Activated naive CD4-positive, alpha-beta T cell treated with anti-CD3 and anti-CD28 coated beads, Interleukin-2, amount 50 U/mL, for 72 hours (primary cell): ENCODE data around the gene ACTR1A. TPM values are rescaled to one million over a fixed set of nuclear protein-coding genes. Genes with fewer than 3 reads are reported as not detected.
A peak's percentile ranks its signal among the peaks of the same experiment; 100 is the strongest.
"Not testable (repeated sequence)": the region's sequence is repeated elsewhere in the genome, so short reads cannot be mapped to it uniquely, and the experiment has no call there.

ENCODE experiments used
- ATAC-seq, 2 donors: fragments of 150-1000 bp; cut with Tn5 transposase; 2 replicates each; pipeline ENCODE4 v1.10.0; 2021; ENCODE audit warnings: mild to moderate bottlenecking in 2 of 2, moderate library complexity in 2 of 2
- DNase-seq, 2 donors: peaks; one replicate each; pipeline ENCODE4 v3.0.0; 2021 to 2022; ENCODE audit warnings: low spot score in 2 of 2
- H3K27ac Mint-ChIP-seq, 2 donors: one replicate each; pipeline ENCODE4 v1.8.0; 2022; ENCODE audit warnings: mild to moderate bottlenecking in 2 of 2, mixed read lengths in 2 of 2
- H3K36me3 Mint-ChIP-seq, 2 donors: one replicate each; pipeline ENCODE4 v1.8.0; 2022; ENCODE audit warnings: mixed read lengths in 2 of 2
- H3K9me3 Mint-ChIP-seq, 2 donors: one replicate each; pipeline ENCODE4 v1.8.0; 2022; ENCODE audit warnings: mixed read lengths in 2 of 2
- total RNA-seq, 2 donors: library from RNA; stranded (reverse); gene quantifications; one replicate each; pipeline ENCODE4 v1.2.3, GENCODE V29; 2022

ACTR1A gene
- total RNA-seq, 2 donors from 2014 or later = 48.9 to 97.4 TPM

DNA sequence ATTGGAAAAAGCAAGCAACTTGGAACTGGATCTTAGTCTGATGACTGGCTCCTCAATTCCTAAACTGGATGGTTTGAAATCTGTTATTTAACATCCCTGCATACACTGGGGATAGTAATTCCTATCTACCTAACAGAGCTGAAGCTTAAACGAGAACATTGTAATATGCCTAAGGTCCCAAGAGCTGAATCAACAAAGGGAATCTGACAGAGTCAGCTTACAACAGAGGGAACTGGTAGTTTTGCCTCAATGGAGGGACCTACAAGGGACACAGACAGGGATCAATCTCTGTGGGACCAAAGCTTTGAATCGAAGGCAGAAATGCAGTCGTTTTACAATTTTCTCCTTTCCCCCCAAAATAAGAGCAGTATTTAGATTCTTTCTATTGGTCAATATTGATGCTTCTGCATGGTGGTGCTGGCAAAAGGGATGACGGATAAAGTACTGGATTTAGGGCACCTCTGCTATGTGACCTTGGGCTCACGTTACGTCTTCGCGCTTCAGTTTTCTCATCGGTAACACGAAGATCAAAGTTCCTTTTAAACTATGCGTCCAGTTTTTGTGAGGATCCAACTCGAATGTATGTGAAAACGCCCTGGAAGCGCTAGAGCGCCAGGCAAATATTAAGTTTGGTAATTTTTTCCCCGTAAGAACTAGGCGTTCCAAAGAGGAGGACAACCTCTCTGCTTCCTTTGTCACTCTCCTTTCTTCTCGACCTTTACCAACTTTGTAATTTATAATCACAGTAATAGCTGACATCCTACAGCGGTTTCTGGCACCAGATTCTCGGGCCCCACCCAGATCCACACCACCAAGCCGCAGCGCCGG is 1.1 kb downstream of the ACTR1A start:
- DNase-seq (no peak), ATAC-seq (no peak)
- H3K36me3 Mint-ChIP-seq = no peaks in the 10 kb centered on the region
- H3K9me3 Mint-ChIP-seq = no peaks in the 10 kb centered on the region
- no peak overlapping the region for H3K27ac Mint-ChIP-seq

DNA sequence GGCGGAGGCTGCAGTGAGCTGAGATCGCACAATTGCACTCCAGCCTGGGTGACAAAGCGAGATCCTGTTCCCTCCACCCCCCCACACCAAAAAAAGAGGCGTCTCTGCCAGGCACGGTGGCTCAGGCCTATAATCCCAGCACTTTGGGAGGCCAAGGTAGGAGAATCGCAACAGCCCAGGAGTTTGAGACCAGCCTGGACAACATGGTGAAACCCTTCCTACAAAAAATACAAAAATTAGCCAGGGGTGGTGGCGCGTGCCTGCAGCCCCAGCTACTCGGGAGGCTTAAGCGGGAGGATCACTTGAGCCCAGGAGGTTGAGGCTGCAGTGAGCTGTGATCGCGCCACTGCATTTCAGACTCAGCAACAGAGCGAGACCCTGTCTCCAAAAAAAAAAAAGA is 1.8 kb downstream of the ACTR1A start:
- not testable (repeated sequence) for ATAC-seq, H3K27ac Mint-ChIP-seq, H3K9me3 Mint-ChIP-seq, H3K36me3 Mint-ChIP-seq, DNase-seq

DNA sequence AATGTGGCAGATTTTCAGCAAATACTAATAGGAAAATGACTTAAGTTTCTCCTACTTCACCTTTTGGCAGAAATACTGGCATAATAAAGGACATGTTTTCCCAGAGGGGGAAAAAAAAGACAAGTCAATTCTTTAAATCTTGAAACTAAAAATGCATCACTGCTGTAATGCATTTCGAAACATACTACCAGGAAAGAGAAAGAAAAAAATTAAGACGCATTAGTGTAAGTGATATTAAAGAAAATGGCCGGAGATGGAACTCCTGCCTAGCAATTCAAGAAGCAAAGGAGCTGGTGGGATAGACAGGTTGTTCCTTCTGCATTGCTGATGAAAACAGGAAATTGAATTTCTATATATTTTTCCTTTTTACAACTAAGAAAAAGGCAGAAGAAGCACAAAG is 3.2 kb downstream of the ACTR1A start:
- Mint-ChIP-seq H3K36me3 (no peaks in the 10 kb centered on the region), H3K9me3 (no peaks in the 10 kb centered on the region), H3K27ac (no peak overlapping the region)
- DNase-seq = no peak
- ATAC-seq = no peak

DNA sequence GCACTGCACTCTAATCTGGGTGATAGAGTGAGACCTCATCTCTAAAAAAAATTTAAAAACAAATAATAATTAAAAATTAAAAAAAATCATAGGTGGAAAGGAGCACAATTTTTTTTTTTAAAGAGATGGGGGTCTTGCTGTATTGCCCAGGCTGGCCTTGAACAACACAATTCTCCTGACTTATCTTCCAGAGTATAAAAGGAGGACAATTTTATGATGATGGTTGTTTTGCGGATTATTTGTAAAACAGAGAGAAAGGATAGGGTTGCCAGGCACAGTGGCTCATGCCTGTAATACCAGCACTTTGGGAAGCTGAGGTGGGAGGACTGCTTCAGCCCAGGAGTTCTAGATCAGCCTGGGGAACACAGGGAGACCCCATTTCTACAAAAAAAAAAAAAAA is 5.0 kb downstream of the ACTR1A start:
- Mint-ChIP-seq H3K36me3 (no peaks in the 10 kb centered on the region), H3K27ac (no peak overlapping the region), H3K9me3 (no peaks in the 10 kb centered on the region)
- ATAC-seq = no peak
- peak in 1 of 2 donors; percentile 9 for DNase-seq

DNA sequence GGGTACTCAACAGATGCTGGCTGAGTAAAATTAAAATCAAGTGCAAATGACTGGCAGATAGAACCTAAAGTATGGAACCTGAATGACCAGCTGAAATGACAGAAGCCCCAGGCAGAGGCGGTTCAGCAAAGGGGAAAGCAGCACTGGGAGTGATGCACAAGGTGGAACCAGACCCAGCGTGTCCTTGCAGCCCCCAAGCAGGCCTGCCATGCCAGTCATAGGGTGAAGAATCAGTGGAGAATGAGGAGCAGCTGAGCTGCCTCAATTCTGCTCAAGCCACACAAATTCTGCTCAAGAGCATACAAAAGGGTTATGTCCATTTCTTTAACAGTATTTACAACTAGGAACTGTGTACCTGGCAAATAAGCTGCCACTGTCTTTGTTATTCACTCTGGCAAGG is 8.7 kb downstream of the ACTR1A start:
- DNase-seq (no peak), ATAC-seq (no peak)
- no peak overlapping the region for H3K27ac Mint-ChIP-seq
- no peaks in the 10 kb centered on the region for H3K9me3 Mint-ChIP-seq
- H3K36me3 Mint-ChIP-seq = no peaks in the 10 kb centered on the region

DNA sequence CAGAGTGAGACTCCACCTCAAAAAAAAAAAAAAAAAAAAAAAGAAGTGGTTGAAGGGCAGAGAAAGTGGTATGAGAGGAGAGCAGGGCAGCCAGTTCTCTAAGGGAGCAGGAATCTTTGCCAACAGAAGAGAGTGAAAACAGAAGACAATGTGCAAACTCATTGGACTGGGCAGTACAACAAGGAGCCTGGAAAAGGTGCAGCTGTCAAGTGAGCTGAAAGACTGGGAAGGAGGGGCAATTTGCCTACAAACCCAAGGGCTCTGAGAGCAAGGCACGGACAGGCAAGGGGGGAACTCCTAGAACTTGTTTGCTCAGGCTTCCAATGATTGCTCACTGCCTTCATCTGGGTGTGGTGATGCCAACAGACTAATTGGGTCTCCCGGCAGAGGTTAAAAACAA is 9.5 kb downstream of the ACTR1A start:
- no peaks in the 10 kb centered on the region for H3K36me3 Mint-ChIP-seq
- no peaks in the 10 kb centered on the region for H3K9me3 Mint-ChIP-seq
- peak overlapping the region in 1 of 2 donors; percentile 58 for H3K27ac Mint-ChIP-seq
- no peak for ATAC-seq
- DNase-seq = no peak

DNA sequence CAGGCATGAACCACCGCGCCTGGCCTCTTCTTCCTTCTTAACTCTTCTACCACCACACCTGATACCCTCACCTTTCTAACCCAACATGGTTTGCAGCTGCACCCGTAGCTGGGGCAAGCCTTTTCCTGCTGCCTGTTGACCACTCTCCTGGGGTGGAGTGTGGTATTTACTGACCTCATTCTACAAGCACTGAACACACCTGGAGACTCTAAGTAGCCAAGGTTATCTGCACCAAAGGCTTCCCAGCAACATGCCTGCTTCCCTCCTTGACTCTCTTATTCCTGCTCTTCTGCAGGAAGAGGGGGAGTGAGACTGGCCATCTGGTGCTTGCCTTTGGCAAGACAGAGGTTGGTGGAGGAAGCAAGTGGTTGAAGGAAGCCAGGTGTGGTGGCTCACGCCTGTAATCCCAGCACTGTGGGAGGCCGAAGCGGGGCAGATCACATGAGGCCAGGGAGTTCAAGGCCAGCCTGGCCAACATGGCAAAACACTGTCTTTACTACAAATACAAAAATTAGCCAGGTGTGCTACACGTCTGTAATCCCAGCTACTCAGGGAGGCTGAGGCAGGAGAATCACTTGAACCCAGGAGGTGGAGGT is 10.1 kb downstream of the ACTR1A start:
- Mint-ChIP-seq H3K27ac (peak overlapping the region; percentile 15 to 58), H3K36me3 (no peaks in the 10 kb centered on the region), H3K9me3 (no peaks in the 10 kb centered on the region)
- DNase-seq = no peak
- no peak for ATAC-seq

DNA sequence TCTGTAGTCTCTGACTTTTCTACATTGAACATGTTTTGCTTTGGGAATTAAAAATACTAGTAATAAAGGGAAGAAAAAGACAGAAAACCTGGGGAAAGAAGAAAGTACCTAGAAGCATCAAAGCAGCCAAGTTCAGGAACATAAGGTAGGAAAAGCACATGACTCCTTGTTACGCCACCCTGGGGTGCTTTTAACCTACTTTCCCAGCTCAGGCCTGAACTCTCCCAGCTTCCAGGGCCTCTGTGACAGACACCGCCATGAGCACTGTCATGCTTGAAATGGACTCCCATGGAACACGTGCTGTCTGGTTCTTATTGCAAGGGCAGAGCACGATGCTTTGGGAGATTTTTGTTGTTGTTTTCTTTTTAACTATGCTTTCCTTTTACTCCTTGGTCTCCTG is 11.4 kb downstream of the ACTR1A start:
- no peak for DNase-seq
- Mint-ChIP-seq H3K27ac (peak overlapping the region in 1 of 2 donors; percentile 82), H3K36me3 (no peaks in the 10 kb centered on the region), H3K9me3 (no peaks in the 10 kb centered on the region)
- no peak for ATAC-seq

DNA sequence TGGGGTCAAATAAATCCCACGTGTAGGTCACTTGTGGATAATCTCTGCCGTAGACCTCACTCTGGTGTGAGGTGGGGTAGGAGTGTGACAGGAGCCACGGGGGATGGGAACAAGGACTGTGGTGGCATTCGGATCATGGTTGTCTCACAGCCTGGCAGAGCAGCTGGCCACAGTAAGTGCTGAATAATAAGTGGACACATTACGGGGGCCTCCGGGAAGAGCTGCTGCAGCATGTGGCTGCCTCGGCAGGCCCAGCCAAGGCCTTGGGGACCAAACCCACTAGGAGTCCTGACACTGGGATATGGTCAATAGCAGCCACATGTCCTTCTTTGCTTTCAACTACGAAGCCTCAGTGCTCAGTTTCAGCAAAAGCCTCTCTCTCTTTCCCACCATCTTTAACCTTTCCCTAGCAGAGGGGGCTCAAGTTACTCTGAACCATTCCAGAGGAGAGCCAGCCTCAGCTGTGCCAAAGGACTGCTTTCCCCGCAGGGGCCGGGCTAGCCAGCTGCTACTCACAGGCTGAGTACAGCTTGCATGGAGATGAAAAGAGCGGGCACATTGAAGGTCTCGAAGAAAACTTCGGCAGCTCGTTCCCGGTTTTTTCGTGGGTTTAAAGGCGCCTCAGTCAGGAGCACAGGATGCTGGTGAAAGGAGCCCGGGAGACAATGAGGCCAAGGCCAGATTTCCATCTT is 17.3 kb downstream of the ACTR1A start:
- Mint-ChIP-seq H3K27ac (peak overlapping the region; percentile 20 to 77), H3K36me3 (no peaks in the 10 kb centered on the region), H3K9me3 (no peaks in the 10 kb centered on the region)
- no peak for DNase-seq
- ATAC-seq = no peak

DNA sequence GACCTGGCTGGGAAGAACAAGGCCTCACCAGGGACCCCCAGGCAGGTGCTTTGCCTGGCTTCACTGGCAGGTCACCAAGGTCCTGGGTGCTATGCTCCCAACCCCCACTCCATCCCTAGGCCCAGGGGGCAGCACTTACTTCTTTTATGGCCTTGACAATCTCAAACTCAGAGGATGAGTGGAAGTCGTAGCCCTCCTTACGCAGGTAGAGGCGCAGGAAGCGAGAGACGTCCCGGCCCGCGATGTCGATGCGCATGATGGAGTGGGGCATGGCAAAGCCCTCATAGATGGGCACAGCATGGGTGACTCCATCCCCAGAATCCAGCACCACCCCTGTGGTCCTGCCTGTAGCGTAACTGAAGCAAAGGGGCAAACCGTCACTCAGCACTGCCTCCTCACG is 18.5 kb downstream of the ACTR1A start:
- ATAC-seq = no peak
- no peaks in the 10 kb centered on the region for H3K36me3 Mint-ChIP-seq

DNA sequence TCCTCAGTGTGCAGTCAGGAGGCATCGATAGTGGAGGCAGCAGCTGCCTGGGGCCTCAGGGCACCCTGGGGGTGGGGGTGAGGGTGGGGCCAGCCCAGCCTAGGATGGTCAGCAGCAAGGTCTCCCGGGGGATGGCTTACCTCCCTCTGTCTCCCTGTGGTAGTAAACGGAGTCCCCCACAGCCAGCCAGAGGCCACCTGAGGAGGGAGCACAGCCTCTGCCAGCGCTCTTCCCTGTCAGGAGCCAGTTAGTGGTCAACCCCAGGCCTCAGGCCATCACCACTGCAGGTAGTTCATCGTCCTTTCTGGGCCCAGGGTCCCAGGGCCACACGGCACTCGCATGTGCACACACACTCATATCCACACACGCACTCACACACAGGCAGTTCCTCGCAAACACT is 22.1 kb downstream of the ACTR1A start:
- no peak for DNase-seq
- Mint-ChIP-seq H3K9me3 (no peaks in the 10 kb centered on the region), H3K27ac (peak overlapping the region in 1 of 2 donors; percentile 61), H3K36me3 (peaks cover 0 to under 1% of the 10 kb centered on the region in 2 donors)
- ATAC-seq = no peak

More for the DNA sequence above, 18.5 kb downstream of the ACTR1A start:
- no peak for DNase-seq
- H3K27ac Mint-ChIP-seq = peak overlapping the region in 1 of 2 donors; percentile 60
- no peaks in the 10 kb centered on the region for H3K9me3 Mint-ChIP-seq

DNA sequence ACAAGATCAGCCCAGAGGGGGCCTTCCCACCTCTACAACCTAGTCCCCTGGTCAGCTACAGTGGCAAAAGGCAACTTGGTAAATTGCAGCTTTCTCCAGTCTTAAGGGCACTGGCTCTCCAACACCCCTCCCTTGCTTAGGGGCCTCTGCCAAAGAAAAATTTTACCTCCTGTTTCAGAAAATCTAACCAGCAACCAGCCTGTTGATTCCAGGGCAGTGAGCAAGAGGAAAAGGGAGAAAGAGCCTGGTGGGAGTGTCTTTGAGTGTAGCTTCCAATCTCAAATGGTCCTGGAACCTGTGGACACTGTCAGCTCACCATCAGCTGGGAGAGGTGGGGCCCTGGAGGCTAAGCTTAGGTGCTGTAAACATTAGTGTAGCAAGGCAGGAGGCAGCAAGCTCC is 22.9 kb downstream of the ACTR1A start:
- Mint-ChIP-seq H3K36me3 (peaks cover 0 to 6% of the 10 kb centered on the region in 2 donors), H3K27ac (peak overlapping the region; percentile 18 to 74), H3K9me3 (no peaks in the 10 kb centered on the region)
- ATAC-seq = no peak
- no peak for DNase-seq

DNA sequence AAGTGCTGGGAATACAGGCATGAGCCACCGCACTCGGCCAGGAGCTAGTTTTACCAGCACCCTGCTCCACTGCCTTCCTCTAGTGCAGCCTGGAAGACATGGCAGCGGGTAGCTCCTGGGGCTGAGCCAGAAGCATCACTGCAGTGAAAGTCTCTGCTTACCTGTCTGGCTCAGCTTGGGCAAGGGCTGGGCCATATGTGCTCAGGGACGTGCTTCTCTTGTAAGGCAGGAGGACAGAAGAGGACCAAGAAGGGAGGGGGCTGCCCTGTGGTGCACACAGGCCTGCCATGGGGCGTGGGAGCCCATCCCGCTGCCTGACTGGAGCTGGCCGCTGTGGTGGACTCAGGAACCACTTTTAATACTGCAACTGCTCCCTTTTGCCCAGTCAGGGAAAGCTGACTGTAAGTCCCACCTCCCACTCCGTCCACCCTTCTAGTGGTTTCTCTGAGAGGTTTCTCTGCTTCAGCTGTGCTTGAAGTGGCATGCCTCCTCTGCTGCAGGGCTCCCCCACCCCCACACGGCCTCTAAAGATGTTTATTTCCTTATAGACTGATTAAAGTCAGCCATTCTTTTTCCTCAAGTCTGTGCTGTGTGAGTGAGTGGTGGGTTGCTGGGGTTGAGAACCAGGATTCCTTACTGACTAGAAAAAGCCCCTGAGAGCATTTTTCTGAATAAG is 25.9 kb downstream of the ACTR1A start:
- Mint-ChIP-seq H3K27ac (peak overlapping the region; percentile 71 to 75), H3K36me3 (peaks cover 0 to 6% of the 10 kb centered on the region in 2 donors), H3K9me3 (no peaks in the 10 kb centered on the region)
- DNase-seq (no peak), ATAC-seq (peak in 1 of 2 donors; percentile 24)

DNA sequence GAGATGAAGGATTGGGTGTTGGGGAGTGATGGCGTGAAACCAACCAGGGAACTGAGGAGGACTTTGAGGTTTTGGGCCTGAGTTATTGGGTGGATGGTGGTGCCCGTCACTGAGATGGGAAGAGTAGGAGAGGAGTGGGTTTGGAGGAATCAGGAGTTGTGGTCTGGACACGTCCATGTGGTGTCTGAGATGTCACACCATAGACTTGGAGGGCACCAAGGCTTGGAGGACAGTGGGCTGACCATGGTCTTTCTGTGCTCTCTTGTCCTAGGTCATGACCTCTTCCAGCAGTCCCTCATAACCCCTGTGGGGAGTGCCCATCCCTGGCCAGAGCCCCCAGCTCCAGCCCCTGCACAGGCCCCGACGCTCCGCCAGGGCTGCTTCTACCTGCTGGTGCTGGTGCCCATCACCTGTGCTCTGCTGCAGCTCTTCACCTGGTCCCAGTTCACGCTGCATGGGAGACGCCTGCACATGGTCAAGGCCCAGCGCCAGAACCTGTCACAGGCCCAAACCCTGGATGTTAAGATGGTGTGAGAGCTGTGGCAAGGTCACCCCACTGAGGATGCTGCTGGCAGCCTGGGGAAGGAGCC is 27.0 kb downstream of the ACTR1A start:
- ATAC-seq = no peak
- Mint-ChIP-seq H3K27ac (peak overlapping the region; percentile 22 to 86), H3K9me3 (no peaks in the 10 kb centered on the region), H3K36me3 (peaks cover 0 to 6% of the 10 kb centered on the region in 2 donors)
- no peak for DNase-seq

DNA sequence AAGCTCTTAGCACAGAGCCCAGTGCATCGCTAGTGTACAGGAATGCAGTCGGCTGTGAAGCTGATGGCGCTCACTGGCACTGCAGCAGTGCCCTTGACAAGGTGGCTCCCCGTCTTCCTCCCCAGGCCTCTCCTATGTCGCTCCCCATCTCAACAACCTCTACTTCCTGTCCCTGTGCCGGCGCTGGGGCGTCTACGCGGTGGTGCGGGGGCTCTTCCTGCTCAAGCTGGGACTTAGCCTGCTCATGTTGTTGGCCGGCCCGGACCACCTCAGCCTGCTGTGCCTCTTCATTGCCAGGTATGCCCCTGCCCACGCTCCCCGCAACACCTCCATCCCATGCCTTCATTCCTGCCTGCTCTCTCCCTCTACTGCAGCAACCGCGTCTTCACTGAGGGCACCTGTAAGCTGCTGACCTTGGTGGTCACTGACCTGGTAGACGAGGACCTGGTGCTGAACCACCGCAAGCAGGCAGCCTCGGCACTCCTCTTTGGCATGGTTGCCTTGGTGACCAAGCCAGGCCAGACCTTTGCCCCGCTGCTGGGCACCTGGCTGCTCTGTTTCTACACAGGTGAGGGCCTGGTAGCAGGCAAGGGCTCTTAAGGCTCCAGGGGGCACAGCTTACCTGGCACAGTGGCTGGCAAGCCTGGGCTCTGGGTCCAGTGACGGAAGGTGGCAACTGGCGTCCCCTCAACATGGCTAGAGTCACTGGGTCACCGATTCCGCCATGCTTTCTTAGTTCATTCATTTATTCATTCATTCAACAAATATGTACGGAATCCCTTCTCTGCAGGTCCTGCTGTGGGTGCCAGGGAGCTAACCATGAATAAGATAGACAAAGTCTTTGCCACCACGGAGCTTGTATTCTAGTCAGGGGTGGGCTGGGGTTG is 28.8 kb downstream of the ACTR1A start:
- peak; percentile 17 to 40 for ATAC-seq

More for the DNA sequence above, 28.8 kb downstream of the ACTR1A start:
- Mint-ChIP-seq H3K27ac (peak overlapping the region; percentile 58 to 79), H3K9me3 (no peaks in the 10 kb centered on the region), H3K36me3 (peaks cover 0 to 6% of the 10 kb centered on the region in 2 donors)
- DNase-seq = peak in 1 of 2 donors; percentile 18
